Measurements from ENCODE around the gene UGT1A9.

Gene UGT1A9

DNA sequence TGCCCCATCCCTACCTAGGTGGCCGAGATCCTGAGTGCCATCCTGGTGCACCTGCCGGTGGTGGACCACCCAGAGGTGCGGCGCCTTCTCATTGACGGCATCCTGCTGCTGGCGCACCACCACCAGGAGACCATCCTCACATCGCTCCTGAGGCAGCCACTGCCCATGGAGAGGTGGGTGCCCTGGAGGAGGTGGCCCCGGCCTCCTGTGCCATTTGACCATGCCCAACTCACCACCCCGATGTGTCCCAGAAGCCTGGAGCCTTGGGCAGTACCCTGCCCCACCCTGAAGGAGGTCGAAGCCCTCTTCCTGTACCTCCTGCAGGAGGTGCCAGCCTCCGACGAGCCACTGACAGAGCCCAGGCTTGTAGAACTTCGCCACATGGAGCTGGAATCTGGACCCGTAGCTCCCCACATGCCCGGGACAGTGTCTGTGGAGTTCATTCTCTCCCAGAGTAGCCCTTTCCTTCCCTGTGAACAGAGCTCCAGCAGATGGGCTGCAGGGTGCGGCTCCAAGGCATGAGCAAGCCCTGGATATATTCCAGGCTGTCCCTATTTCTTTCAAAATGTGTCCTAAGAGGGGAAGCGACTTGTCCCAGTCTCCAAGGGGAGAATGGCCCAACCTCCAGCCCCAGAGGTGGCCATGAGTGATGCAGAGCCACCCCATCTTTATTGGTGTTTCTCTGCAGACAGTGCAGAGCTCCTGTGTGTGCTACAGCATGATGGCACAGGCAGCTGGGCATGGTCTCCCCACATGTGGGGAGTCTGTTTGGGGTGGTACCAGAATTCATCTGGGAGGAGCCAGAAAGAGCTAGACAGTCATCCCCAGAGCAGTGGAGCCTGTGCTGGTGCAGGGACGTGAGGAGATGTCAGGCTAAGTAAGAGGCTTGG lies 148.4 kb downstream of the UGT1A9 start:
- no peak for DNase-seq

DNA sequence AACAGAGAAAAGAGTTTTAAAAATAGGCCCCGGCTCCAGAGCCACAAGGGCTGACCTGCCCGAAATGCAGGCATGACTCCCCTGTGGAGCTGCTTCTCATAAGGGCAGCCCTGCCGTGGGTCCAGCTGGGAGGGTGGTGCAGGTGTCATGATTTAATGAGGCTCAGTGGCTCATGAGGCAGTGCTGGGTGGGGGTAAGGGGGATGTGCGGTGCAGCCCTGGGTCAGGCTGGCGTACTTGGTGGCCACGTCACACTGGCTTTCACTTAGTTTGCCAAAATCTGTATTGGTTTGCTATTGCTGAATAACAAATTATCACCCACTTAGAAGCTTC lies 149.0 kb downstream of the UGT1A9 start:
- no peak for DNase-seq

DNA sequence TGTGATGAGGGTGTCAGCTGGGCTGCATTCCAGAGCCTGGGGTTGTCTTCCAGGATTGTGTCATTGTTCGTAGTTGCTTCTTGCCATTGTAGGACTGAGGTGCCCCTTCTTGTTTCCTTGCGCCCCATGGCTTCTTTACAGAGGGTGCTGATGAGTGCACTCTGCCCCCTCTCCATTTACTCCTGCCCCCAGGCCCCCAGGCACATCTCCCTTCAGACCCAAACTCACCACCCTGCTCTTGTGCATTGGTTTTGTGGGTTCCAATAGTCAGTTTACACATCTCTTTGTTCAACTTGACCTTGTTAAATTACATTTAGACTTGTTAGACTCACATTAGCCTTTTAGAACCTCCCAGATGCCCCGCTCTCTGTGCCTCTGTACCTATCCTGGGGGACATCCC lies 149.5 kb downstream of the UGT1A9 start:
- DNase-seq: no peak

DNA sequence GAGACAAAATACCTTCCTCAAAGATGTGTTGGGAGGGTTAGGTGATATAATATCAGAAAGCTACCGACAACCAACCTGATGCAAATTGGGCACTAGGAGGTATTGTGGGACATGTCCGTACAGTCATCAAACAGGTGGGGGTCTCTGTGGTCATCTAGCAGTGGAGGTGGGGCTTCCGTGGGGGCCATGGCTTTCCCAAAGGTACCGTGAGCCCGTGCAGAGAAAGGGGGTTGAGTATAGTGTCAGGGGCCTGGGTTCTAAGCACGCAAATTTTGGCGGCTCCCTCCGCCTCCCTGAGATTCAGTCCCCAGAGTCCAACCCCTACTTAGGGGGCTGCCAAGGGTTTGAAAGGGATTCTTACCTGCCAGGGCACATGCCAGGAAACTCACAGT lies 150.0 kb downstream of the UGT1A9 start:
- DNase-seq: no peak

DNA sequence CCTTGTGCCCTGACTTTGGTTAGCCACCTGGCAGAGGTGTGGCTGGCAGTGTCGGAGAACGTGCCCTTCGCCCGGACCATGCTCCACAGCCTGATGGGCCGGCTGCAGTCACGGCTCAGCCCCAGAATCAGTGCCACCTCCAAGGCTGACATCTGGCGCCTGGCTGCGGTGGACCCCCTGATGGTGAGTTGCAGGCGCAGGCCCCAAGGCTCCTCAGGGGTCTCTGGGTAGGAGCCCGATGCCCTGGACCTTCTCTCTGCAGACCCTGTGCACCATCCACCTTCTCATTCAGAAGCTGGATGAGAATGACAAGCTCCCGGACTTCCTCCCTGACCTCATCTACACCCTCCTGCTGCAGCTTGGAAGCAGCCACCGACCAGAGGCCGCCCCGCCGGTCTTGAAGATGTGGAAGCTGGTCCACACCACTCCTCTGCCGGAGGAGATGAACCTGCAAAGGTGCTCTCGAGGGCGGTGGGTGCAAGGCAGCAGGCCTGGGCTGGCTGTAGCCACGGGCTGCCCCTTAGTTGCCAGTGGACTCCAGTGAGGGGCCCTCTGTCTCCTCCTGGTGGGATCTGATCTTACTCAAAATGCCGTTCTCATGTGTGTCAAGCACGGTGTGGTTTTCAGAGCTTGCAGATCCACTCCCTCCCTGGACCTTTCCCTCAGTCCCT lies 150.5 kb downstream of the UGT1A9 start:
- no peak for DNase-seq

Measured in NCI-H82 (cell line).